ENCODE results near the gene ADCY1.
"Not testable (repeated sequence)": the region's sequence is repeated elsewhere in the genome, so short reads cannot be mapped to it uniquely, and the experiment has no call there.

ADCY1 gene

GRCh38 chr7:45709168-45710042, 135.2 kb downstream of the ADCY1 start:
- DNase-seq (ENCODE audit: low spot score) = no peak

GRCh38 chr7:45710271-45711160, 136.3 kb downstream of the ADCY1 start:
- FAIRE-seq (no peak), DNase-seq (ENCODE audit: low spot score) (no peak)

More at GRCh38 chr7:45709168-45710042, 135.2 kb downstream of the ADCY1 start:
- no peak for FAIRE-seq

GRCh38 chr7:45711161-45711490, 137.0 kb downstream of the ADCY1 start:
- DNase-seq (ENCODE audit: low spot score) = no peak
- no peak for FAIRE-seq

- no peak for DNase-seq (ENCODE audit: low spot score)
- FAIRE-seq = no peak
These were observed 138.0 kb downstream of the ADCY1 start for GRCh38 chr7:45712057-45712689.

GRCh38 chr7:45712872-45713668, 138.9 kb downstream of the ADCY1 start:
- FAIRE-seq = no peak
- no peak for DNase-seq (ENCODE audit: low spot score)

GRCh38 chr7:45713669-45714520, 139.7 kb downstream of the ADCY1 start:
- no peak for DNase-seq (ENCODE audit: low spot score)
- no peak for FAIRE-seq

- FAIRE-seq (no peak), DNase-seq (ENCODE audit: low spot score) (no peak)
These were observed 140.3 kb downstream of the ADCY1 start for GRCh38 chr7:45714521-45714820.

- DNase-seq (ENCODE audit: low spot score) (no peak), FAIRE-seq (no peak)
These were observed 141.5 kb downstream of the ADCY1 start for GRCh38 chr7:45715471-45716352.

GRCh38 chr7:45716380-45717203, 142.4 kb downstream of the ADCY1 start:
- FAIRE-seq = no peak
- DNase-seq (ENCODE audit: low spot score) = no peak

- FAIRE-seq (no peak), DNase-seq (ENCODE audit: low spot score) (no peak)
These were observed 143.5 kb downstream of the ADCY1 start for GRCh38 chr7:45717537-45718235.

GRCh38 chr7:45718464-45719330, 144.5 kb downstream of the ADCY1 start:
- DNase-seq (ENCODE audit: low spot score) = no peak
- FAIRE-seq = no peak

- FAIRE-seq (no peak), DNase-seq (ENCODE audit: low spot score) (no peak)
These were observed 146.8 kb downstream of the ADCY1 start for GRCh38 chr7:45720989-45721388.

- FAIRE-seq (no peak), DNase-seq (ENCODE audit: low spot score) (no peak)
These were observed 147.8 kb downstream of the ADCY1 start for GRCh38 chr7:45721686-45722598.

- FAIRE-seq; DNase-seq (ENCODE audit: low spot score): not testable (repeated sequence)
These were observed 151.1 kb downstream of the ADCY1 start for GRCh38 chr7:45725231-45725630.

GRCh38 chr7:45726883-45727282, 152.7 kb downstream of the ADCY1 start:
- FAIRE-seq (no peak), DNase-seq (ENCODE audit: low spot score) (no peak)
